Measurements from ENCODE around the gene STK32B. TPM values are rescaled to one million over a fixed set of nuclear protein-coding genes. Genes with fewer than 3 reads are reported as not detected.

Gene STK32B
- total RNA-seq, 1 experiment from 2014 or later = 11.6 TPM

DNA sequence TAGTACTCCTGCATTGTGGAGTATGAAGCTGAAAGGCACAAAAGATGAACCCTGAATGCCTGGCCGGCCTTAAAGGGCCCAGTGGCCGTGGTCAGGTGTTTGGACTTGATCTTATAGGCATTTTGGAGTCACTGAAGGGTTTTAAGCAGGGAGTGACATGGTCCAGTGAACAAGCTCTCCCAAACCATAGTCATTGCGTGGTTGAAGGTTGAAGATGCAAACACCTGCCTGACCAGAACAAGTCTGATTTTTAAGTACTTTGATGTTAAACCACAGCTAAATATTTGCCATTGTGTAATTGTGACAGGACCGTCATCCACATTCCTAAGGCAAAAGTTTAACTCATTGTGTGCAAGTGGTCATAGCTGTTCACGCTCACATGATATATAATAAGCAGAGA is 3.3 kb downstream of the STK32B start:
- no peak overlapping the region for H3K4me3 ChIP-seq (ENCODE audit: low read depth in 2 of 2, low read length in 2 of 2)
- no peak for ATAC-seq
- in situ Hi-C loops (cut with HindIII; ENCODE audit: low pct_unique_long_range_greater_than_20kb, low sequenced_read_pairs) = no loop called here
- POLR2A ChIA-PET = interaction anchor here (0.7 kb wide), 1 partner anchor 61 kb away, joined by 4 read pairs; no protein-coding TSS in a partner anchor
- no peak overlapping the region for H3K27ac ChIP-seq (ENCODE audit: low read length)
- TSS peak; percentile 51 for BruUV-seq (replicated peaks)
- no peaks in the 10 kb centered on the region for H3K36me3 ChIP-seq (ENCODE audit: control insufficient read depth, insufficient read depth, low read length)
- intact Hi-C loops (cut with micrococcal nuclease; ENCODE audit: unreplicated experiment) = loop anchor here (5.0 to 10.0 kb wide), 2 partner anchors 320 to 738 kb away; no protein-coding TSS in a partner anchor
- DNase-seq (ENCODE audit: low read depth, low spot score) = no peak
- no peak for TF ChIP-seq TCF7L2 (IDR thresholded peaks at IDR 0.05; ENCODE audit: low read depth, low read length)
- no peak for TF ChIP-seq POLR2AphosphoS5 (IDR thresholded peaks at IDR 0.05; ENCODE audit: low read depth, low read length)
- TF ChIP-seq, protein P1, sequence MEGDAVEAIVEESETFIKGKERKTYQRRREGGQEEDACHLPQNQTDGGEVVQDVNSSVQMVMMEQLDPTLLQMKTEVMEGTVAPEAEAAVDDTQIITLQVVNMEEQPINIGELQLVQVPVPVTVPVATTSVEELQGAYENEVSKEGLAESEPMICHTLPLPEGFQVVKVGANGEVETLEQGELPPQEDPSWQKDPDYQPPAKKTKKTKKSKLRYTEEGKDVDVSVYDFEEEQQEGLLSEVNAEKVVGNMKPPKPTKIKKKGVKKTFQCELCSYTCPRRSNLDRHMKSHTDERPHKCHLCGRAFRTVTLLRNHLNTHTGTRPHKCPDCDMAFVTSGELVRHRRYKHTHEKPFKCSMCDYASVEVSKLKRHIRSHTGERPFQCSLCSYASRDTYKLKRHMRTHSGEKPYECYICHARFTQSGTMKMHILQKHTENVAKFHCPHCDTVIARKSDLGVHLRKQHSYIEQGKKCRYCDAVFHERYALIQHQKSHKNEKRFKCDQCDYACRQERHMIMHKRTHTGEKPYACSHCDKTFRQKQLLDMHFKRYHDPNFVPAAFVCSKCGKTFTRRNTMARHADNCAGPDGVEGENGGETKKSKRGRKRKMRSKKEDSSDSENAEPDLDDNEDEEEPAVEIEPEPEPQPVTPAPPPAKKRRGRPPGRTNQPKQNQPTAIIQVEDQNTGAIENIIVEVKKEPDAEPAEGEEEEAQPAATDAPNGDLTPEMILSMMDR (IDR thresholded peaks at IDR 0.05) = no peak
- no peak for TF ChIP-seq SIN3A (IDR thresholded peaks at IDR 0.05; ENCODE audit: borderline replicate concordance, insufficient read depth, low read depth, low read length)
- TF ChIP-seq, protein P2, sequence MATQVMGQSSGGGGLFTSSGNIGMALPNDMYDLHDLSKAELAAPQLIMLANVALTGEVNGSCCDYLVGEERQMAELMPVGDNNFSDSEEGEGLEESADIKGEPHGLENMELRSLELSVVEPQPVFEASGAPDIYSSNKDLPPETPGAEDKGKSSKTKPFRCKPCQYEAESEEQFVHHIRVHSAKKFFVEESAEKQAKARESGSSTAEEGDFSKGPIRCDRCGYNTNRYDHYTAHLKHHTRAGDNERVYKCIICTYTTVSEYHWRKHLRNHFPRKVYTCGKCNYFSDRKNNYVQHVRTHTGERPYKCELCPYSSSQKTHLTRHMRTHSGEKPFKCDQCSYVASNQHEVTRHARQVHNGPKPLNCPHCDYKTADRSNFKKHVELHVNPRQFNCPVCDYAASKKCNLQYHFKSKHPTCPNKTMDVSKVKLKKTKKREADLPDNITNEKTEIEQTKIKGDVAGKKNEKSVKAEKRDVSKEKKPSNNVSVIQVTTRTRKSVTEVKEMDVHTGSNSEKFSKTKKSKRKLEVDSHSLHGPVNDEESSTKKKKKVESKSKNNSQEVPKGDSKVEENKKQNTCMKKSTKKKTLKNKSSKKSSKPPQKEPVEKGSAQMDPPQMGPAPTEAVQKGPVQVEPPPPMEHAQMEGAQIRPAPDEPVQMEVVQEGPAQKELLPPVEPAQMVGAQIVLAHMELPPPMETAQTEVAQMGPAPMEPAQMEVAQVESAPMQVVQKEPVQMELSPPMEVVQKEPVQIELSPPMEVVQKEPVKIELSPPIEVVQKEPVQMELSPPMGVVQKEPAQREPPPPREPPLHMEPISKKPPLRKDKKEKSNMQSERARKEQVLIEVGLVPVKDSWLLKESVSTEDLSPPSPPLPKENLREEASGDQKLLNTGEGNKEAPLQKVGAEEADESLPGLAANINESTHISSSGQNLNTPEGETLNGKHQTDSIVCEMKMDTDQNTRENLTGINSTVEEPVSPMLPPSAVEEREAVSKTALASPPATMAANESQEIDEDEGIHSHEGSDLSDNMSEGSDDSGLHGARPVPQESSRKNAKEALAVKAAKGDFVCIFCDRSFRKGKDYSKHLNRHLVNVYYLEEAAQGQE (IDR thresholded peaks at IDR 0.05; ENCODE audit: insufficient read depth in 1 of 2, low read depth in 2 of 2, low read length in 1 of 2) = no peak
- no peaks in the 10 kb centered on the region for H3K9me3 ChIP-seq (ENCODE audit: control insufficient read depth, insufficient read depth, low read depth, low read length)
- CTCF ChIA-PET = no interaction called here
- H3K27me3 ChIP-seq (ENCODE audit: control insufficient read depth, insufficient read depth, low read length) = no peaks in the 10 kb centered on the region
- H3K4me1 ChIP-seq (ENCODE audit: control insufficient read depth, insufficient read depth, low read length) = peaks cover 4% of the 10 kb centered on the region

DNA sequence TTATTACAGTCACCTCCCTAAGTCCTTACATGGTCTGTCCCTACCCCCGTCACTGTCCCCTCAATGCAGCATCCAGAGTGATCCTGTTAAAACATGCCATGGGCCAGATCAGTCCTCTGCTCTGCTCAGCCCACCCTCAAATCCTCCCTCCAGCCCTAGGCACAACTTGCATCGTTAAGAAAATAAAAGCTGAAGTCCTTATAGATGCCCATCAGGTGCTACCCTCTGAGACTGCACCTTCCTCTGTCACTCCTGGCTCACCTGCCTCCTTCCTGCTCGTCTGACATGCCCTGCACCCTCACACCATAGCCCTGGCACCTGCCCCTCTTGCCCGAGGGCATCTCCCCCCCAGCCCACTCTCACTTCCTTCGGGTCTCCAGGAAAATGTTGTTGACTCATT is 4.1 kb downstream of the STK32B start:
- in situ Hi-C loops (cut with HindIII; ENCODE audit: low pct_unique_long_range_greater_than_20kb, low sequenced_read_pairs) (no loop called here), intact Hi-C loops (cut with micrococcal nuclease; ENCODE audit: unreplicated experiment) (loop anchor here (10.0 kb wide), 1 partner anchor 319 kb away; no protein-coding TSS in a partner anchor)
- BruUV-seq (replicated peaks) = no TSS peak
- no peak for ATAC-seq
- ChIA-PET CTCF (no interaction called here), POLR2A (interaction anchor here (0.6 kb wide), 1 partner anchor 29 kb away, joined by 4 read pairs; no protein-coding TSS in a partner anchor)
- peaks cover 4% of the 10 kb centered on the region for H3K4me1 ChIP-seq (ENCODE audit: control insufficient read depth, insufficient read depth, low read length)
- no peak overlapping the region for H3K27ac ChIP-seq (ENCODE audit: low read length)
- TF ChIP-seq TCF7L2 (IDR thresholded peaks at IDR 0.05; ENCODE audit: low read depth, low read length) (no peak), POLR2AphosphoS5 (IDR thresholded peaks at IDR 0.05; ENCODE audit: low read depth, low read length) (no peak), SIN3A (IDR thresholded peaks at IDR 0.05; ENCODE audit: borderline replicate concordance, insufficient read depth, low read depth, low read length) (no peak)
- TF ChIP-seq, protein P2 (IDR thresholded peaks at IDR 0.05; ENCODE audit: insufficient read depth in 1 of 2, low read depth in 2 of 2, low read length in 1 of 2) = no peak
- TF ChIP-seq, protein P1 (IDR thresholded peaks at IDR 0.05) = no peak
- no peak overlapping the region for H3K4me3 ChIP-seq (ENCODE audit: low read depth in 2 of 2, low read length in 2 of 2)
- H3K36me3 ChIP-seq (ENCODE audit: control insufficient read depth, insufficient read depth, low read length) = no peaks in the 10 kb centered on the region
- no peaks in the 10 kb centered on the region for H3K27me3 ChIP-seq (ENCODE audit: control insufficient read depth, insufficient read depth, low read length)
- no peaks in the 10 kb centered on the region for H3K9me3 ChIP-seq (ENCODE audit: control insufficient read depth, insufficient read depth, low read depth, low read length)
- DNase-seq (ENCODE audit: low read depth, low spot score) = no peak

Measured in Panc1 (cell line).